ENCODE data around the gene ETS1.
A peak's percentile ranks its signal among the peaks of the same experiment; 100 is the strongest.

Gene ETS1

DNA sequence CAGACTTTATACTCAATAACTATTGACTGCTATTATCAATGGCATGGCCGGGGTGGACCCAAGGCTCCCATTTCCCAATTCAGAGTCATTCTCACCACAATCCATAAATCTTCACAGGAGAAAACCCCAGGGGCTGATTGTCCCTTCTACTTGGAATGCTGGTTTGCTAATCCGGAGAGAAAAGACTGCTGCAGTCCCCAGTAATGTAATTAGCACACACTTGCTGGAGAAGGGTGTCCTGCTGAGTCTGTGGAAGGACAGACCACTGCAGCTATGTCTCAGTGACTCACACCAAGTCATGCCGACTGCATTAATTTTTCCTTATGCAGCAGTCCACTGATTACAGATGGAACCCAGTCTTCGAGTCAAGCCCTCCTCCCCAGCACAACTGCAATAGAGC is 5.9 kb upstream of the ETS1 start:
- no peak for DNase-seq (ENCODE audit: low read depth)

DNA sequence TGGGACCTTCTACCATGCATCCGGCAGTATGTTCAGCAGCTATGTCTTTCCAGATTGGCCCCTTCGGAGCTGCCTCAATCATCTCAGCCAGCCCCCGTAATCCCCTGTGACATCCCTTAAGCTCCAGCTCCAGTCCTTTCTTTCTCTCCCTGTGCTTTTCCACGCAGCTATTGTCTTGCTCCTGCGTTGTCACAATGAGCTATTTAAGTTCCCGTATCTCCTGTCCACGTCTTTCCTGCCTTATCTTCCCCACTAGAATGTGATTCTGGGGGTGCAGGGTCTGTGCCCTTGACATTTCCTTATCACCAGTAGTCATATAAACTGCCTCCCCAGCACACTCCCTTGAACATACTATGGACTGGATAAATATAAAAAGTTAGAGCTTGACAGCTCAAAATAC is 5.1 kb upstream of the ETS1 start:
- DNase-seq (ENCODE audit: low read depth) = no peak

DNA sequence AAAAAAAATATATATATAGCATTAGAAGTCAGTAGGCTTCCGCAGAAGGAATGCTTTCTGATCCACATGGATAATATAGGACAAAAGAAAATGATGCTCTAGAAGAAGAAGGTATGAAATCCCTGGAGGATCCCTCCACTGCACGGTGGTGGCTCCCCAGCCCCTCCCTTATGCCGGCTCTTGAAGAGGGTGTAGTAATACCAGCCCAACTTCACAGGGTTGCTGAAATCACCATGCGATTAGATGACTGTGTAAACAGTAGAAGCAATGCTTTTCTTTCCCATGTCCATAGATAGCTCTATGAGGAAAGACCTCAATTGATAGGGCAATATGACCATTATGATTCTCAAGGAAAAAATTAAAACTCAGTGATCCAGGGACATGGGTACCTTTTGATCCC is 3.2 kb upstream of the ETS1 start:
- no peak for DNase-seq (ENCODE audit: low read depth)

DNA sequence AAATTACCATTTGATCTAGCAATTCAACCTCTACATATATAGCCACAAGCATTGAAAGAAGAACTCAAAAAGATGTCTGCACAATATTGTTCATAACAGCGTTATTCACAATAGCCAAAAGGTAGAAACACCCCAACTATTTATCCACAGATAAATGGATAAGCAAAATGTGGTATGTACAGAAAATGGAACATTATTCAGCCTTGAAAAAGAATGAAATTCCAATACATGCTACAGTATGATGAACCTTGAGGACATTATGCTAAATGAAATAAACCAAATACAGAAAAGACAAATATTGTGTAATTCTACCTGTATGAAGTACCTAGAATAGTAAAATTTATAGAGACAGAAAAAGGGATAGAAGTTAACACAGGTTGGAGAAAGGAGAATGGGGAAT is 2.6 kb upstream of the ETS1 start:
- no peak for DNase-seq (ENCODE audit: low read depth)

DNA sequence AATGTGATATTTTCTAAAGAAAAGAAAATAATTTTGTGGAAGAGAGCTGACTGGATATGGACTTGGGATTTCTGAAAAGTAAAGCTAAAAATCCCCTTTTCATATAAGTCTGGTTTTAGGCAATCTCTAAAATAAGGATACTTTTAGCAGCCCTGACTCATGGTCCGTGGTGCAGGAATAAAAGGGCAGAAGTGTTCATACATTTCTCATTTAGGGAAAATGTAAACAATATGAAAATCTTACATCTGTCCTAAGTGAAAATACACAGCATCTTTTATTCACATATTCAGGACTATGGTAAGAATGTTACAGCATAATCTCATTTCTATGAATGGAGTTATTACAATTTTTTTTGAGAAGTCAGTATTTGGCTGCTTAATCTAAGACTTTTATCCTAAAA is 735 bp upstream of the ETS1 start:
- DNase-seq (ENCODE audit: low read depth) = no peak

DNA sequence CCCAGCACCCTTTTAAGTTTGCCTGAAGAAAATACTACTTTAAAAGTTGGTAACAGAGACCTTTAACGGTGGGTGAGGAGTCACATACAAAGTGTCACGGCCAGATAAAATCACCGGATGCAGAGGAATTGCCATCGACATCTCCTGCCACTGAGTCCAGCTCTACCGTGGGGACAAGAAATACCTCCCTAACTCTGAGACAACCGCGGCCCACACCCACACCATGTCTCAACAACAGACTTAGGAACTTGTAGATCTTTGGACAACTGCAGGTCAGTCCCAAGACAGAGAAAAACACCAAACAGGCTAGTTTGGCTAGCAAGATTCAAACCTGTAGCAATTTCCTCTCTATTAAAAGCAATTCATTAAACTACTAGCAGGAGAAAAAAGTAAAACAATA is 669 bp downstream of the ETS1 start:
- no peak for DNase-seq (ENCODE audit: low read depth)

DNA sequence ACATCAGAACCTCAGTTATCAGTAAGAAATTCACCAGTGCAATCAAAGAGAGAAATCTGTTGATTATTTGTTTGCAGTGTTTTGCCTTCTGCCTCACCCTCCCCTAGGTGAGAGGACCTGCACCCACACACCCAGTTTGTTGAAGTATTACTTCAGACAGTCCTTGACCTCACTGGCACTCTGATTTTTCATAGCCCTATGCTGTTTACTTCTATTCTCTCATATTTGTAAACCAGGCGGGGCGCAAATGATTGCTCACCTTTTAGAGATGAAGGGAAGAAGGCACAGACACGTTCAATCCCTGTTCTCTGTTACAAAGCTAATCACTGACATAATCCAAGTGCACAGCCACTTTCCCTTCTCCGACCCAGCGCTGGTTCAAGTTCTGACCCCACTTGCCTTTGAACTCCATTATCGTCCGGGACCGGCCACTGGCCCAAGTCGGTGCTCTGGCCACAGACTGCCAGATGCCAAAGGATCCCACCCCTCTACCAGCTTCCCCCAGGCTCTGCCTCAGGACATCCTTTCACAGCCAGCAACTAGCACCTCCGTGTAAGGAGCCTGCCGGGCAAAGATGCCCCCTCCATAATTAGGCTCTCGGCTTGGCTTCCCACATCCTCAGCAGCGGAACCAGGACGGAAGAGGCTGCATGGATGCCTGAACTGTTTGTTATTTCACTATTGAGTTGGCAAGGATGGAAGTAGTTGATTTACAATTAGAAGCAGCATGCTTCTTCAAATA is 1.7 kb downstream of the ETS1 start:
- DNase-seq (ENCODE audit: low read depth) = no peak

DNA sequence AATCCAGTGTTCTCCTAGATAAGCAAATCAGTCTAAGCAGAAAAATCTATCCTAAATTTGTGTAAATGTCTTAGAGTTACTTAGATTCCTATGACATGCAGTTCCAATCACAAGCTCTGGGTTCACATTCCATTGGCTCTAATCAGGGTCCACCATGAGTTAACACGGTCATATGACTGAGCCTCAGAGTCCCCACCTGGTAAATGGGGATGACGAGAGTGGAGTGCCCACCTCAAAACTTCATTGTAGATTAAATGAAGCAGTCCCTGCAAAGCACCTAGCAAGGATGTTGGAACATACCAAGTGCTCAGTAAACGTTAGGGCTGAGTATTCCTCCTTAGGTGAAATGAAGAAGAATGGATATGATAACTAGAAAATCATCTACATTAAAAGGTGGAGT is 3.1 kb downstream of the ETS1 start:
- no peak for DNase-seq (ENCODE audit: low read depth)

DNA sequence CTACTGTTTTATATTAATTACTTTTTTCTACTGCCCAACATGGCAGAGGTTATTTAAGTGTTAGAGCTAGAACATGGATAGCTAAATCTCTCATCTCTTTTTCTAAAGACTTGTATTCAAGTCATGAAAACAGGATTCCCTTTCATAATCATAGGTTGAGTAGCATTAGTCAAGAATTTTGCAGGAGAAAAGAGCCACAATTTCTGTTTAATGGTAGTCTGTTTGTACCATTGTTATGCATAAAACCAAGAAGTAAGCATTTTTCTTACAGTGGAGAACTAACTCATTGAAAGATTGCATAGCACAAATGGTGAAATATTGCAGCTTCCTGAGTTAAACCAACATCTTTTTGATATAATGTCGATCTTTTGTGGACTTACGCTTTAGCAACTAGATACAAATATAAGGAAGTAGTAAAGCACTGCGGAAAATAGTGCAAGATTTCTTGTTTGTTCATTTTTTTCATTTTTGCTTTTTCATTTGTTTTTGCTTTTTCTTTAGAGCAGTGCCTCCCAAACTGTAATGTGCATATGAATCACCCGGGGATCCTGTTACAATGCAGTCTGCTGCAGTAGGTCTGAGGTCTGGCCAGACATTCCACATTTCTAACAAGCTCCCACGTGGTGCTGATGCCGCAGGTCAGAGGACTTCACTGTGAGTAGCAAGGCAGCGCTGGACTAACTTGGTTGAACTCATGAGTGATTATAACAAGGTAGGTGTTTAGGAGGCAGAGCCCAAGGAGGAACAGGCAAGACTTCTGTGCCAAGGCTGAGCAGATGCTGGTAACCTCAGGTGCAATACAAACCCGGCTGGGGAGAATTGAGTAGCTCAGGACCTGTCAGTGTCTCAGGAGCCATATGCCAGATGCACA is 4.6 kb downstream of the ETS1 start:
- DNase-seq (ENCODE audit: low read depth) = peak; percentile 83

DNA sequence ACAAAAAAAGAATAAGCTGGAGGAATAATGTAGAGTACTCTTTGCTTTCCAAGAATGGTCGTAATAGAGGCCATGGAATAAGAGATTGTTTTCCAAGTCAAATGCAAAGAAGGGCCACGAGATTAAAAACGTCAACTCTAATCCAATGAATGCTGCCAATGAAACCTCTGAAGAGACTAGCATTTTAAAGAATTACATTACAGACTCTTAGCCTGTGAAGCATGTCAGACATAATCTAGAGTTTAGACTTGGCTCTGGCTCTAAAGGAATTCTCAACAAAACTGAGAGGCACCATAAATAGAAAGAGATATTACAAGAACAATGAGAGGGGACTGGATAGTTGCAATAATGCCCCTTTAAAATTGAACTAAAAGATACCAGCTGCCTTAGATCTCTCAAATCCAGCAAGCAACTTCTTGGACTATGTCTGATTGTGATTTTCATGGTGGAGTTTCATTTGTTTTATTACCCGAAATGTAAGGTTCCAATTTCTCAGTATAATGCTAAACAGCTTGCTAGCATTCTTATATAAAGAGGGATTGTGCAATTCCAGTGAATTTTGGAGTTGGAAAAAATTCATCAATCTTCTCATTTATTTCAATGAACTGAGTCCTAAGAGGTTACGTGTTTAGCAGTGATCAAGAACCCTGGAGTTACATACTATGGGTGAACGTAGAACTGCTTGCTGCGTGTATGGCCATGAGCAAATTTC is 5.6 kb downstream of the ETS1 start:
- DNase-seq (ENCODE audit: low read depth) = no peak

DNA sequence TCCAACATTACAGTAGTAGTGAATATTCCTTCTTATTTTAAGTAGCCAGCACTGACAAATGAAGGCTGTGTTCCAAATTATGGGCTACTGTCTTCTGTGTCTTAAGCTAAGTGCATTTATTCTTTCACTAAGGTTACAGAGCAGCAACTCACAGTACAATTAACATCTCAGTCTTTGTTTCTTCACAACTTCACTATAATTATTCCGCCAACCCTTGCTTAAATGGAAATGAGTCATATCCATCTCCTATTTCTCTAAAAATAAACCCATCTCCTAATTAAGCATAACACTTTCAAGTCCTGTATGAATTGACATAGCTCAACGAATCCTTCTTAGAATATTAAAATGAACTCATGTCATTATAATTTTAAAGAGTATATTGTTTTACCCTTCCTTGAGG is 6.7 kb downstream of the ETS1 start:
- no peak for DNase-seq (ENCODE audit: low read depth)

DNA sequence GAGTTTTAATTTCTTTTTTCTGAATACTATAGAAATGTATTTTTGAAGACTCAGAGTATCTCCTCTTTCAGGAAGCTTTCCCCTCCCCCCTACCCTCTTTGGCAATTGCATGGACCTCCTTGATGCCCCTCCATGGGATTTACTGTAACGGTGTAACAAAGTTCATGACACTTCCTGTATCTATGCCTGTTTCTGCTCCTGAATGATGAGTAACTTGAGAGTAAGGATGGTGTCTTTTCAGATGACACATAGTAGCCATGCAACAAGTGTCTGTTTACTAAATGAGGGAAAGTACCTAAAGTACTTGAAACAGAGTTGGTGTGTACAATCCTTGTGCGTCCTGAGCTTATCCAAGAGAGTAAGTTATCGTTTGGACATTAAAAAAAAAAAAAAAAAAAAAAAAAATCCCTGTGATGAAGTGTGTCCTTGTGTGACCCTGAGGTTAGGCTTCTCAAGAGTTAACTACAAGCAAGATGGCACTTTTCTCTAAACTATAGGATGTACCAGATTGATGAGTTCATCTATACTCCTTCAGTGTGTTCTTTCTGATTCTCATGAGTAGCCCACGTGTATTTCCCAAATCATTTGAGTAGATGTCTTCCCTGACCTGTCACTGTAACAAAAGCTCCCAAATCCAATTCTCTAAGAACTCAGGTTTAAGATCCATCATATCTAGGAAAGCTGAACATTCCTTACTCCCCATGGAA is 7.4 kb downstream of the ETS1 start:
- no peak for DNase-seq (ENCODE audit: low read depth)

DNA sequence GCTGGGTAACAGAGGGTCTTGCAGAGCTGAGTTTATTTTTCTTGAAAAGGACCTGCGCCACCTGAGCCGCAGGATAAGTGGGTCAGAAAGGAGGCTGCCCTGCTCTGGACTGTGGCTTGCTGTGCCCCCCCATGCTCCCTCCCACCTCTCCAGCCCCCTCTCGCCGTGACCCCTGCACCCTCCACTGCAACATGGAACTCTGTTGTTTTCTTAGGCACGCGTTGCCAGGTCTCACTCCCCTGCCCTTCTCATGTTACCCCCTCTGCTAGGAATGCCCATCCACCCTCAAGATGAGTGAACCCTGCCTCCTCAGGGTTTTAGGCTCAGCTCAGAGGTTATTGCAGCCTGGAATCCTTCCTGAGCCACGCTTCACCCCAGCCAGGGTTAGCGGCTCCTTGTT is 10.8 kb downstream of the ETS1 start:
- DNase-seq (ENCODE audit: low read depth) = no peak

DNA sequence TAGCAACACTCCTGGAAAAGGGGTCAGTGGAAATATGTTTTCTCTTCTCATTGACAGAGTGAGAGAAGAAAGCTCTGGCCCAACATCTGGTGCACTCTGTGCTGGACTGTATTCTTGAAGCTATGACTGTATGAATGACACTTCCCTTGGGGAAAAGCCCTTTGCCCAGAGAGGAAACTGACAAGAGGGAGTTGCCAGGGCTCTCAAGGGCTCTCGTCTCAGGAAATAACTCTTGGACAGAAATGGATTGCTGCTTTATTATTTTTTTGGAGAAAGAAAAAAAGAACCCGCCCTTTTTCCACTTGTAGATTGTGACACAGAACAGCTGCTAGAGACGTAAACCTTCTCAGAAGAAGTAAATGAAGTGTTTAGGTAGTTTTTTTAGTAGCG is 11.4 kb downstream of the ETS1 start:
- DNase-seq (ENCODE audit: low read depth) = no peak

DNA sequence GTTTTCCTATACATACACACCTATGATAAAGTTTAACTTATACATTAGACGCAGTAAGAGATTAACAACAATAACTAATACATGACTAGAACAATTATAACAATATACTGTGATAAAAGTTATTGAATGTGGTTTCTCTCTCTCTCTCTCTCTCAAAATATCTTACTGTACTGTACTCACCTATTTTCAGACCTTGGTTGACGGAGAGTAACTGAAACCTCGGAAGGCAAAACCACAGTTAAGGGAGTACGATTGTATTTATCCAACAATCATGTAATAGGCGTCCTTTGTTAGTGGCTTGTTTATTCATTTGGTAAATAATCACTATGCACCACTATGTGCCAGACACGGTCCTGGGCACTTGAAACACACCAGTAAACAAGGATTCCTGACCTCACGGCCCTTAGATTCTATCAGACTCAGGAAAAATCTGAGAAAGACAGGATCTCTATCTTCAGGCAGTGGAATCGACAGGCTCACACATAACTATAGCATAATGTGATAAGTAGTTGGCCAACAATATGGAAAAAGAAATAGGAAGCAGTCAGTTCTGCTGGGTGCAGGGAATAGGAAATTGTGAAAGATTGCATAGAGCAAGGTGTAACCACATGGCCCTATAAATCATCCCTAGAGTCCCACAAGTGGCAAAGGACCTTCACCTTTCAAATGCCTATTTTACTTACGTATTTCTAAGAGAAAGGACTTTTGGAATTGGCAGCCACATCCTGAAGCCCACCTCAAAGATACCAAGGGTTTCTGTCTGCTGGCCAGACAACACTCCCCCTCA is 12.0 kb downstream of the ETS1 start:
- no peak for DNase-seq (ENCODE audit: low read depth)

DNA sequence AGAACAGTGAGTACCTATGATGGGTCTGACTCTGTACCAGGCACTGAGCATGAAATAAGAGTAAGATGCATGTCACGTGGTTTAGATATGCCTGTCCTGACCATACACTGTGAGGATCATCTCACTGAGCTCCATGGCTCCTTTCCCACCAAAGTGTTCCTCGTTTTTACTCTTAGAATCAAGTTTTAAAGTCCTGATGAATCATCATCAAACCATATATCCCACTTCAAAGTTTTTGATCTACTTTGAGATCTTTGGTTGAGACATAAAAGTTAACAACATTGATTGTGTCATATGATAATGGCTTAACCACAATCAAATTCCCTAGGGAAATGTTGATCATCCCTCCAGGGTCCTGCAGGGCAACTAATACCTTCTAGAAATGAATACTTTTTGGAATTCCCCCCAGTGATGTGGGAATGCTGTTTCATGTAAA is 12.8 kb downstream of the ETS1 start:
- DNase-seq (ENCODE audit: low read depth) = no peak

DNA sequence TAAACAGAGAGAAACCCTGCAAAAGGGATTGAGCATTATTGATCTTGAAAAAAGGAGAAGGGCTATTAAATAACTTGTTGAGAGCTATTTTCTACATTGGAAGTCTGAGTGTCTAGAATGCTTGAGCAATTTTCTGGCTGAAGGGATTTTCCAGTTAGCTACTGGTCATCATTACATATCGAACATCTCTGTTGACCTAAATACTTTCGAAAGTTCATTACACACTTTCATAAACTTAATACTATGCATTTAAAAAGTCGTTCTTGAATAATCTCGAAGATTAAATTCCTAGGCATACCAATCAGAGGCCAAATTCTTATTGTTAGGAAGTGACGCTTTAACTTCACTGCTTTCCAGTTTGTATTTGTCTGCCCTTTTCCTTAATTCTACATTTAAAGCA is 13.7 kb downstream of the ETS1 start:
- DNase-seq (ENCODE audit: low read depth) = no peak

DNA sequence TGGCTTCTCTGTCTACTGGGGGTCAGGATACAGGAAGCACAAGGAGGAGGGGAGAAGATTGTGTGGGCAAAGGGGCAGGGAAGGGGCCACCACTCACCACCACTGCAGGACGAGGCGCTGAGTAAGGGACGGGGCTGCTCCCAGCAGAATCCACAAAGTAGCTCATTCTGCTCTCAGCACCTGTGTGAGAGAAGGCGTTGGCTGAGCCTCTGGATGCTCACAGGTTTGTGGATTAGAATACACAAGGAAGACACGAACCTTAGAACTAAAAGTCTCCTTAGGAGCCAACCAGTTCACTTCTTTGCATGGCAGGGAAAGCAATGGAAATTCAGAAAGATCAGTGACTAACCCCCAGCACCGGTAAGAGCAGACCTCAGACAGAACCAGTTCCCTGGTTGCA is 14.4 kb downstream of the ETS1 start:
- no peak for DNase-seq (ENCODE audit: low read depth)

DNA sequence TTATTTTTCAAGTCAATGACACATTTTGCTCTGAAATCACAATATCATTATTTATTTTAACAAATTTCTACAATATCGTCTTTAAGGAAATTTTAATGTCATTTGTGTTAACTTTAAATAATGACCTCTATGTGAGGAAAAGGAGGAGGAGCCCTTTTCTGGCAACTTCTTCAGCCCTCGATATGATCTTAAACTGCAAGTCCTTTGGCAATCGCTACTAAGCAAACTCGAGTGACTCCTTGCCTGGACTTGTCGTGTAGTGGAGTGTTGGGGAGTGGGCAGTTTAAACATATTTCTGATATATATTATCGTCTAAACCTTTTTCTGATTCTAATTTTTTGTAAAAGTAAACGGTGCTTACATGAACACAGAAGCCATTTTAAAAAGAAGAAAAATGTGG is 16.7 kb downstream of the ETS1 start:
- DNase-seq (ENCODE audit: low read depth) = no peak

DNA sequence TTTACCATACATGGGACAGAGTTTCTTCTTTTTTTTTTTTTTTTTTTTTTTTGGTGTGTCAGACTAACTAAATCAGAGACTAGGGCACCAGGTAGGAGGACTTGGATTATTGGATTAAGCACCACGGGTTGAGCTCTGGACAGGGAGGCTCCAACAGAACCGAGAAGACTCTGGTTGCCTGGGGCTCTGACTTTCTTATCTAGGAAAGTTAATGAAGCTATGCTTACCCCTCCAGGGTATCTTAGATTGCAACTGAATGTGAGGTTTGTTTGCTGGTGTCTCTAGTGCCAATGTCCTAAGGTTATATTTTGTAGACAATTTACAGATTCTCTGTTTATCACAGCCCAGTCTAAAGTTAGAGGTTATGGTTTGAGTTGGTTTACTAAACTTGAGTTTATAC is 18.1 kb downstream of the ETS1 start:
- no peak for DNase-seq (ENCODE audit: low read depth)

DNA sequence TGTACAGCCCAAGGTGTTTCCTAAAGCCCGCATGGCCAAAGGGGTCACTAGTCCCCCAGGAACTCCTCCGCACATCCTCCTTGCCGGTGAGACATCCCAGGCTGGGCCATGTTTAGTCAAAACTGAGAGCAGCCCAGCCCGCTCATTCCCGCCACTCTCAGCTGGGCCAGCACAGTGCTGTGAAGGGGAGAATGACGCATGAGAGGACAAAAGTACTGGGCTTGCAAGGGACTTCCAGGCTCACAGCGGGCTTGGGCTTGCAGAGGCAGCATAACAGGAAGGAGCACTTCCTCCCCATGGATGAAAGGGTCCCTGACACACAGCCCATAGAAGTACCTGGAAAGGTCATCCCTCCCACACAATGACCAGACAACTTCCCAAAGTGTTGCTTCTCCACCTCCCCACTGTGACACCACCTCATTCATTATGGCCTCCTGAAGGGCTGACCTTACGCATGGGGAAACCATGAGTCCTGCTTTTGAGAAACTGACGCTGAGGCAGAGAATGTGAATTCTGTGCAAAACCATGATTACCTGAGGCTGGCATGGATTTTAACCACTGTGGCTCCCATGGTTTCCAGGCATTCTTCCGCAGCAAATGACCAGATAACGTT is 19.1 kb downstream of the ETS1 start:
- no peak for DNase-seq (ENCODE audit: low read depth)
